Caco-2 (cell line): Measurements from ENCODE around the gene ZNF624. TPM values are rescaled to one million over a fixed set of nuclear protein-coding genes. Genes with fewer than 3 reads are reported as not detected.

Source experiments
- BruUV-seq: library from RNA; stranded (reverse); fragments of 400-500 nt; replicated peaks from 2 replicates; lab custom pipeline; 2021; lab: Mats Ljungman, UMichigan
- CTCF ChIA-PET: fragments of 300-600 bp; sonication (Branson Sonifier 250); formaldehyde crosslinking; loops from one replicate; lab custom pipeline; 2022; ENCODE audit warnings: antibody characterized with exemption; lab: Charles Lee
- POLR2A ChIA-PET: fragments of 300-600 bp; sonication (Branson Sonifier 250); formaldehyde crosslinking; loops from one replicate; lab custom pipeline; 2022; ENCODE audit warnings: antibody characterized with exemption; lab: Charles Lee
- DNase-seq, 2 experiments: peaks; one replicate each; pipeline versions ENCODE4 v3.0.0 to v3.0.0-alpha.2; 2020 to 2022
- H3K27me3 ChIP-seq: replicated peaks from 2 replicates; pipeline ENCODE4 v1.6.0; 2011; ENCODE audit warnings: low read length; ENCODE audit not compliant: control insufficient read depth, insufficient read depth
- H3K36me3 ChIP-seq: 2 replicates; pipeline ENCODE4 v1.5.1; 2011; ENCODE audit warnings: low read length; ENCODE audit not compliant: control insufficient read depth, insufficient read depth
- H3K4me1 ChIP-seq: fragments of 250-450 bp; sonication (Bioruptor Pico); 2 replicates; pipeline ENCODE4 v1.5.1; 2020; ENCODE audit warnings: mild to moderate bottlenecking
- H3K4me3 ChIP-seq: 2 replicates; pipeline ENCODE4 v1.5.1; 2011; ENCODE audit warnings: low read depth, mild to moderate bottlenecking, control low read depth, low read length
- H3K9me3 ChIP-seq: fragments of 250-450 bp; sonication (Bioruptor Pico); 2 replicates; pipeline ENCODE4 v1.5.1; 2020; ENCODE audit warnings: mild to moderate bottlenecking, moderate library complexity
- H3K27ac Mint-ChIP-seq: one replicate; pipeline ENCODE4 v1.8.0; 2022; ENCODE audit warnings: mixed read lengths; ENCODE audit not compliant: unreplicated experiment
- H3K27me3 Mint-ChIP-seq: one replicate; pipeline ENCODE4 v1.8.0; 2022; ENCODE audit warnings: mixed read lengths; ENCODE audit not compliant: insufficient read depth, unreplicated experiment
- H3K36me3 Mint-ChIP-seq: one replicate; pipeline ENCODE4 v1.8.0; 2022; ENCODE audit warnings: mild to moderate bottlenecking, mixed read lengths; ENCODE audit not compliant: insufficient read depth, unreplicated experiment
- H3K4me1 Mint-ChIP-seq: one replicate; pipeline ENCODE4 v1.8.0; 2022; ENCODE audit warnings: low read depth, mixed read lengths; ENCODE audit not compliant: unreplicated experiment
- H3K4me3 Mint-ChIP-seq: one replicate; pipeline ENCODE4 v1.8.0; 2022; ENCODE audit warnings: mild to moderate bottlenecking, moderate library complexity, mixed read lengths; ENCODE audit not compliant: unreplicated experiment
- H3K9me3 Mint-ChIP-seq: one replicate; pipeline ENCODE4 v1.8.0; 2022; ENCODE audit warnings: mixed read lengths; ENCODE audit not compliant: unreplicated experiment
- CTCF ChIP-seq, 2 experiments: fragments of 200-600 bp in 1 of 2; IDR thresholded peaks; 1 replicate in 1 of 2; 2 replicates in 1 of 2; pipeline versions ENCODE4 v1.5.1 to v1.8.0; 2011 to 2022; ENCODE audit warnings: antibody characterized with exemption in 1 of 2, control low read depth in 1 of 2, inconsistent platforms in 1 of 2, low read depth in 1 of 2, low read length in 1 of 2, mild to moderate bottlenecking in 1 of 2, moderate library complexity in 1 of 2; ENCODE audit not compliant: insufficient read depth in 1 of 2, severe bottlenecking in 1 of 2, unreplicated experiment in 1 of 2
- intact Hi-C: fragments of 100-400 bp; cut with micrococcal nuclease; formaldehyde crosslinking; loops from one replicate; pipeline ENCODE4 v1.10.0; 2022; ENCODE audit not compliant: unreplicated experiment
- total RNA-seq: library from RNA; stranded (reverse); gene quantifications from 2 replicates; pipeline ENCODE4 v1.2.3, GENCODE V29; 2022

ZNF624 gene
- total RNA-seq, 1 experiment from 2014 or later: 7.6 TPM

DNA sequence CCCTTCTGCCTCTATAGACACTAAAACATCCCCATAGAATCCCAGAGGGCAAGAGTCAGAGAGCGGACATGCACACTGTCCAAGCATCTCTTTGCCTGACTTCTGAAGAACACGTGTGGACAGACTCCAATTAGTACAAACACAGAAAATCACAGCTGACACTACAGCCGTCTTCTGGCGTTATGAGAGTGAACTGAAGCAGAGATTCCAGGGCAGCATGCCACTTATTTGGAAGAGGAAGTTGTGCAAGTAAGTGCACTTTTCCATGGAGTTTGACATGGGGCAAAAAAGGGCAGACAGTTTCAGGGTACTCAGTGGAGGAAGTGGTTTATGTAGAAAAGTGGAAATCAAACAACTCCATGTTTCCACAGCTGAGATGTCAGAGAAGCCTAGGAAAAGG lies 67.9 kb downstream of the ZNF624 start:
- Mint-ChIP-seq H3K27me3 (peaks cover 15% of the 10 kb centered on the region), H3K4me3 (no peak overlapping the region), H3K36me3 (peaks cover 10% of the 10 kb centered on the region), H3K9me3 (peaks cover 20% of the 10 kb centered on the region), H3K27ac (no peak overlapping the region), H3K4me1 (peaks cover 10% of the 10 kb centered on the region)
- H3K9me3 ChIP-seq: no peaks in the 10 kb centered on the region; the same call in 1 of the 2 replicates
- no peaks in the 10 kb centered on the region for H3K4me1 ChIP-seq
- TF ChIP-seq CTCF (IDR thresholded peaks at IDR 0.05; ENCODE audit: insufficient read depth in 1 of 2, low read depth in 1 of 2, low read length in 1 of 2, severe bottlenecking in 1 of 2, unreplicated experiment in 1 of 2): no peak
- ChIA-PET CTCF (no interaction called here), POLR2A (no interaction called here)
- no peak overlapping the region for H3K4me3 ChIP-seq
- intact Hi-C loops: no loop called here
- H3K36me3 ChIP-seq: no peaks in the 10 kb centered on the region
- no peak for DNase-seq
- BruUV-seq: no TSS peak
- no peaks in the 10 kb centered on the region; the same call in none of the 2 replicates for H3K27me3 ChIP-seq

DNA sequence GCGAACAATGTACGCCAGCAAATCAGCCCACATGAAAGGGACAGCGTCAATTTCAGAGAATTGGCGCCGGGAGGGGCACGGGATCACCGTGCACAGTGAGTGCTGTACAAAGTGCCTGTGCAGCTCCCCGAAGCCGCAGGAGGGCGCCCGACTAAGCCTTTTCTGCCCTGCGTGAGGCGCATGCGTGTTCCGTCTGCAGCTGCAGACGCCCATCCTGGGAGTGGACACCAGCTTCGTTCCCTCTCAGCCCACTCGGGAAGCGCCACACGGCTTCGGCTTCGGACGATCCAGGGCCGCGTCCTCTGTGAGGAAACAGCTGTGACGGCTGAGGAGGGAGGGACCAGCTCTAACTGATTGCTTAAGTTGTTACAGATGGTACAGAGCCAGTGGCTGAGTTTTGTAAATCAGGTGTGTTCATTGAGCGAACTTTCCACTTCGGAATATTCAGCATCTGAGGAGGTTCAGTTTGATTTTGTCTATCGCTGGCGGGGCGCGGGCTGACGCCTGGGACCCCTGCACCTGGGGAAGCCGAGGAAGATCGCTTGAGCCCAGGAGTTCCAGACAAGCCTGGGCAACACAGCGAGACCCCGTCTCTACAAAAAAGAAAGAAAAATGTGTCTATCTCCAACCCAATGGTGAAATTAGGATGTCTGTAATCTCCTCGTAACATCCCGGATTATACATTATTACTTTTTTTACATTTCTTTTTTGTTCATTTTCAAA lies 69.2 kb downstream of the ZNF624 start:
- peaks cover 10% of the 10 kb centered on the region for H3K4me1 Mint-ChIP-seq
- peak overlapping the region; percentile 72 for H3K4me3 Mint-ChIP-seq
- H3K27me3 Mint-ChIP-seq: peaks cover 23% of the 10 kb centered on the region
- H3K4me3 ChIP-seq: peak overlapping the region; percentile 47
- no peaks in the 10 kb centered on the region for H3K36me3 ChIP-seq
- H3K4me1 ChIP-seq: no peaks in the 10 kb centered on the region
- BruUV-seq: no TSS peak
- CTCF ChIA-PET: interaction anchor here (0.5 to 1.2 kb wide), 7 partner anchors 11 to 444 kb away, joined by 3 to 7 read pairs (median 3); partner anchors contain the start of gene ZNF287
- H3K9me3 ChIP-seq: no peaks in the 10 kb centered on the region
- peaks cover 10% of the 10 kb centered on the region for H3K36me3 Mint-ChIP-seq
- peak overlapping the region; percentile 37 for H3K27ac Mint-ChIP-seq
- no peaks in the 10 kb centered on the region; the same call in none of the 2 replicates for H3K27me3 ChIP-seq
- peak; percentile 92 to 93 for DNase-seq
- POLR2A ChIA-PET: interaction anchor here (0.7 kb wide), 1 partner anchor 146 kb away, joined by 3 read pairs; no protein-coding TSS in a partner anchor
- TF ChIP-seq CTCF (IDR thresholded peaks at IDR 0.05; ENCODE audit: insufficient read depth in 1 of 2, low read depth in 1 of 2, low read length in 1 of 2, severe bottlenecking in 1 of 2, unreplicated experiment in 1 of 2): peak; percentile 85 to 90
- intact Hi-C loops: loop anchor here (1.0 kb wide), 2 partner anchors 47 to 69 kb away; partner anchors contain the start of gene ZNF624
- peaks cover 16% of the 10 kb centered on the region for H3K9me3 Mint-ChIP-seq

DNA sequence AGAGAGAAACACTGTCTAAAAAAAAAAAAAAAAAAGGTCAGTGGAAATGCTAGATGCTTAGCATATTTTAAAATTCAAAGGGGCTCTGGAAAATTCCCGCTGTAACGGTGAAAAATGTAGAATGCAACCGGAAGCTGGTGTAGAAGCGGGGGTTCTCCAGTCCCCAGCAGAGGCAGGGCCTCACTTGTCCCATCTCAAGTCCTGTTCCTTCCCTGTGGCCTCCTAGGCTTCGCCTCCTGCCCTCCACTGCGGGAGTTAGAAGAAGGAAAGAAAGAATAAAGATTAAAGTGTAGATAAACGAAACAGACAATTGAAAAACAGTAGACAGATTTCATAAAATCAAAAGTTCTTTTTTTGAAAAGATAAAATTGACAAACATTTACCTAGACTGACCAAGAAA lies 69.9 kb downstream of the ZNF624 start:
- H3K27me3 Mint-ChIP-seq: peaks cover 23% of the 10 kb centered on the region
- H3K36me3 ChIP-seq: no peaks in the 10 kb centered on the region
- ChIA-PET CTCF (interaction anchor here (0.6 to 1.2 kb wide), 5 partner anchors 13 to 444 kb away, joined by 3 to 7 read pairs (median 3); partner anchors contain the start of gene ZNF287), POLR2A (interaction anchor here (0.7 kb wide), 1 partner anchor 145 kb away, joined by 3 read pairs; no protein-coding TSS in a partner anchor)
- no peak overlapping the region for H3K4me3 ChIP-seq
- H3K9me3 ChIP-seq: no peaks in the 10 kb centered on the region
- no peak for TF ChIP-seq CTCF (IDR thresholded peaks at IDR 0.05; ENCODE audit: insufficient read depth in 1 of 2, low read depth in 1 of 2, low read length in 1 of 2, severe bottlenecking in 1 of 2, unreplicated experiment in 1 of 2)
- peaks cover 10% of the 10 kb centered on the region for H3K36me3 Mint-ChIP-seq
- H3K27ac Mint-ChIP-seq: peak overlapping the region; percentile 37
- intact Hi-C loops: loop anchor here (1.0 kb wide), 2 partner anchors 46 to 70 kb away; partner anchors contain the start of gene ZNF624
- peaks cover 18% of the 10 kb centered on the region for H3K9me3 Mint-ChIP-seq
- BruUV-seq: no TSS peak
- H3K4me1 ChIP-seq: no peaks in the 10 kb centered on the region
- no peaks in the 10 kb centered on the region; the same call in none of the 2 replicates for H3K27me3 ChIP-seq
- no peak for DNase-seq
- H3K4me1 Mint-ChIP-seq: peaks cover 10% of the 10 kb centered on the region
- peak overlapping the region; percentile 72 for H3K4me3 Mint-ChIP-seq
